KOPT-K1 (cell line): ENCODE data around the gene RAB23.
A peak's percentile ranks its signal among the peaks of the same experiment; 100 is the strongest.

Experiments used
- H3K27ac ChIP-seq: fragments of 200-600 bp; sonication (generic); 2 replicates; pipeline ENCODE4 v1.5.1; 2016; ENCODE audit warnings: antibody characterized with exemption, mild to moderate bottlenecking, low read depth, low read length; ENCODE audit not compliant: poor library complexity, severe bottlenecking
- H3K36me3 ChIP-seq: fragments of 200-600 bp; sonication (generic); 2 replicates; pipeline ENCODE4 v1.5.1; 2017; ENCODE audit warnings: antibody characterized with exemption, mild to moderate bottlenecking, low read length, moderate library complexity; ENCODE audit not compliant: insufficient read depth
- H3K9me3 ChIP-seq: fragments of 200-600 bp; sonication (generic); 2 replicates; pipeline ENCODE4 v1.5.1; 2017; ENCODE audit warnings: antibody characterized with exemption, low read length, mild to moderate bottlenecking; ENCODE audit not compliant: insufficient read depth, poor library complexity, severe bottlenecking

The RAB23 gene

GRCh38 chr6:57221936-57222742, at the start of gene RAB23:
Gene RAB23 (minus strand): TSS chr6:57222307. CDS start chr6:57210380, 11,927 bp downstream.
- Histone ChIP-seq H3K27ac (peak within 1 kb of the TSS; percentile 79), H3K9me3 (peaks cover 6% of the 10 kb centered on the region), H3K36me3 (no peaks in the 10 kb centered on the region)

- Histone ChIP-seq H3K9me3 (no peaks in the 10 kb centered on the region), H3K36me3 (no peaks in the 10 kb centered on the region), H3K27ac (no peak overlapping the region)
Measured at GRCh38 chr6:57268294-57268640, 46.2 kb upstream of the RAB23 start.

- Histone ChIP-seq H3K27ac (no peak overlapping the region), H3K36me3 (no peaks in the 10 kb centered on the region), H3K9me3 (no peaks in the 10 kb centered on the region)
Measured at GRCh38 chr6:57267586-57268293, 45.6 kb upstream of the RAB23 start.

- H3K36me3 ChIP-seq, result no peaks in the 10 kb centered on the region
- H3K9me3 ChIP-seq, result no peaks in the 10 kb centered on the region
- no peak overlapping the region for H3K27ac ChIP-seq
Measured at GRCh38 chr6:57265755-57266221, 43.7 kb upstream of the RAB23 start.

- Histone ChIP-seq H3K27ac (no peak overlapping the region), H3K36me3 (no peaks in the 10 kb centered on the region), H3K9me3 (no peaks in the 10 kb centered on the region)
Measured at GRCh38 chr6:57263739-57264138, 41.6 kb upstream of the RAB23 start.

- Histone ChIP-seq H3K27ac (no peak overlapping the region), H3K9me3 (no peaks in the 10 kb centered on the region), H3K36me3 (no peaks in the 10 kb centered on the region)
Measured at GRCh38 chr6:57262901-57263694, 41.0 kb upstream of the RAB23 start.

GRCh38 chr6:57262488-57262887, 40.4 kb upstream of the RAB23 start:
- H3K27ac ChIP-seq, result no peak overlapping the region
- H3K36me3 ChIP-seq, result no peaks in the 10 kb centered on the region
- H3K9me3 ChIP-seq, result no peaks in the 10 kb centered on the region

GRCh38 chr6:57261926-57262325, 39.8 kb upstream of the RAB23 start:
- no peaks in the 10 kb centered on the region for H3K36me3 ChIP-seq
- no peaks in the 10 kb centered on the region for H3K9me3 ChIP-seq
- H3K27ac ChIP-seq, result no peak overlapping the region

GRCh38 chr6:57259064-57259463, 37.0 kb upstream of the RAB23 start:
- H3K9me3 ChIP-seq, result no peaks in the 10 kb centered on the region
- H3K27ac ChIP-seq, result no peak overlapping the region
- H3K36me3 ChIP-seq, result no peaks in the 10 kb centered on the region

GRCh38 chr6:57257911-57258541, 35.9 kb upstream of the RAB23 start:
- Histone ChIP-seq H3K9me3 (no peaks in the 10 kb centered on the region), H3K27ac (no peak overlapping the region), H3K36me3 (no peaks in the 10 kb centered on the region)

DNA sequence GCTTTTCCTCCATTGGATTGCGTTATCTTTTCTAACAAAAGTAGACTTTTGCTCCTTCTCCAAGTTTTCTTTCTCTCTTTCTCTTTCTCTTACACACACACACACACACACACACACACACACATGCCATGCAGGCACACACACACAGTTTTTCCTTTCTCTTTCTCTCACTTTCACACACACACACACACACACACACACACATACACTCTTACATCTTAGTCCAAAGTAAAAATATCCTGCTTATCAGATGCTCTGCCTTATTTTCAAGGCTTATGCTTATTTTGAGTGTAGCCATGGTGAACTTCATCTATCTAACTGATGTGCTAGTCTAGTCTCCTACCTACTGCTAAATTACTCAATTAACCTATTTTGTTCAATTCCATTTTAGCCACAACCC, 34.4 kb upstream of the RAB23 start:
- Histone ChIP-seq H3K27ac (no peak overlapping the region), H3K9me3 (no peaks in the 10 kb centered on the region), H3K36me3 (no peaks in the 10 kb centered on the region)

DNA sequence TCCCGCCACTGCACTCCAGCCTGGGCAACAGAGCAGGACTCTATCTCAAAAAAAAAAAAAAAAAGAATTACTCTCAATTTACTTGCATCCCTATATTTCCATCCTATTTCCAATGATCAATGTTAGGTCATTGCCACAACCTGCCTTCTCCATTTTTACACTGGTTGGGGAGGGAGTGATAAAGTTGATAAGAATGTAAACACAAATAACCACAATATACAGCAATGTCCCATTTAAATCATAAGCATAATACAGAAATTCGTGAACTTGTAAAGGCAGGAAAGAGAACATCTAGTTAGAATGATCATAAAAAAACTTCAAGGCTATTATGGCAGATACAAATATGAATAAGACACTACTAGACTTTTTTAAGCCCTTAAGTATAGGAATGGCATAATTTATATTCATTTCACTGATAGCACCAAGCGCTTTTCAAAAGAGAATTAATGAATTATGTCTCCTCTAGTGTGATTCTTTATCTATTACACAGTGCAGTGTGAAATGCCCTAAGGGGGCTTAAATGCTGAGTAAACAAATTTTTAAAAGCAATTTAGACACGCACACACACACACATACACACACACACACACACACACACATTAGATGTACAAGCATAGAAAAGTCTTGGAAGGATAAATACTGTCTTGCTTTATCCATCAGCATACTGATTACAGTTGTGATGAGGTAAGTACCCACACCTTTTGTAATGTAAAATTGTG, 33.5 kb upstream of the RAB23 start:
- Histone ChIP-seq H3K36me3 (no peaks in the 10 kb centered on the region), H3K27ac (no peak overlapping the region), H3K9me3 (no peaks in the 10 kb centered on the region)

- no peaks in the 10 kb centered on the region for H3K36me3 ChIP-seq
- no peaks in the 10 kb centered on the region for H3K9me3 ChIP-seq
- H3K27ac ChIP-seq, result no peak overlapping the region
Measured at GRCh38 chr6:57254055-57254717, 32.1 kb upstream of the RAB23 start.

DNA sequence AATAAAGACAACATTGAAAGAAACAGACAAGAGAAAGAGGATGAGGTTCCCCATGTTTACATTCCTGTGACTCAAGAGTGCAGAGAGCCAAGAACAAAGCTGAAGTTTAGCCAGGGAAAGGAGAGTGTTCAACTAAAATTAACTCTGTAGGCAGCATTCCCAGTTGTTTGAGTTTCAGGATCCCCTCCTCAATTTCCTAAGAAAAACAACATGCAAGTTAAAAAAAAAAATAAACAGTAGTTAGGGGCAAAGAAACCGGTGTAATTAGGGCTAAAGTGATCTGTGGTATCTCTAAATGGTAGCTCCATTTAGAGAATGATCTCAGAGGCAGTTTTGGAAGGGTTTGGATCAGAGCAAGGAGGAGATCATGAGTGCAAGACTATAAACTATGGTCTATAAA, 30.9 kb upstream of the RAB23 start:
- Histone ChIP-seq H3K27ac (no peak overlapping the region), H3K9me3 (no peaks in the 10 kb centered on the region), H3K36me3 (no peaks in the 10 kb centered on the region)
